GM21717 (cell line): ENCODE measurements around the gene GAGE12D.
"Not testable (repeated sequence)": the region's sequence is repeated elsewhere in the genome, so short reads cannot be mapped to it uniquely, and the experiment has no call there.

Source experiments
- ATAC-seq: cut with Tn5 transposase; IDR thresholded peaks from one replicate; pipeline ENCODE4 v1.9.1; 2021; ENCODE audit warnings: mild to moderate bottlenecking, moderate library complexity; ENCODE audit not compliant: unreplicated experiment

GAGE12D gene

DNA sequence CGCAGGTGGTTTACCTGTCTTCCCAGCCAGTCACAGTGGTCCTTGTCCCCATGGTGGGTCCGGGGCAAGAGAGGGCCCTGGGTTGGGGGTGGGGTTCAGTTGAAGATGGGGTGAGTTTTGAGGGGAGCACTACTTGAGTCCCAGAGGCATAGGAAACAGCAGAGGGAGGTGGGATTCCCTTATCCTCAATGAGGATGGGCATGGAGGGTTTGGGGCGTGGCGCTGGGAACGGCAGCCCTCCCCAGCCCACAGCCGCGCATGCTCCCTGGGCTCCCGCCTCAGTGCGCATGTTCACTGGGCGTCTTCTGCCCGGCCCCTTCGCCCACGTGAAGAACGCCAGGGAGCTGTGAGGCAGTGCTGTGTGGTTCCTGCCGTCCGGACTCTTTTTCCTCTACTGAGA, at the start of gene GAGE12D:
Gene GAGE12D, plus strand, starts transcription at position 301 of the 400 bp plus-strand sequence. CDS start 1,155 bp downstream, outside the sequence.
- not testable (repeated sequence) for ATAC-seq

DNA sequence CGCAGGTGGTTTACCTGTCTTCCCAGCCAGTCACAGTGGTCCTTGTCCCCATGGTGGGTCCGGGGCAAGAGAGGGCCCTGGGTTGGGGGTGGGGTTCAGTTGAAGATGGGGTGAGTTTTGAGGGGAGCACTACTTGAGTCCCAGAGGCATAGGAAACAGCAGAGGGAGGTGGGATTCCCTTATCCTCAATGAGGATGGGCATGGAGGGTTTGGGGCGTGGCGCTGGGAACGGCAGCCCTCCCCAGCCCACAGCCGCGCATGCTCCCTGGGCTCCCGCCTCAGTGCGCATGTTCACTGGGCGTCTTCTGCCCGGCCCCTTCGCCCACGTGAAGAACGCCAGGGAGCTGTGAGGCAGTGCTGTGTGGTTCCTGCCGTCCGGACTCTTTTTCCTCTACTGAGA, 9.7 kb upstream of the GAGE12D start, which contains the start of gene GAGE12C:
Gene GAGE12C, plus strand, starts transcription at position 301 of the 400 bp plus-strand sequence. CDS start 1,155 bp downstream, outside the sequence.
- not testable (repeated sequence) for ATAC-seq

GRCh38 chrX:49550989-49551388, 9.5 kb downstream of the GAGE12D start, which contains the start of gene GAGE12E:
GAGE12E (plus strand) TSS chrX:49551289; CDS start chrX:49552444, 1,155 bp downstream.
- not testable (repeated sequence) for ATAC-seq

DNA sequence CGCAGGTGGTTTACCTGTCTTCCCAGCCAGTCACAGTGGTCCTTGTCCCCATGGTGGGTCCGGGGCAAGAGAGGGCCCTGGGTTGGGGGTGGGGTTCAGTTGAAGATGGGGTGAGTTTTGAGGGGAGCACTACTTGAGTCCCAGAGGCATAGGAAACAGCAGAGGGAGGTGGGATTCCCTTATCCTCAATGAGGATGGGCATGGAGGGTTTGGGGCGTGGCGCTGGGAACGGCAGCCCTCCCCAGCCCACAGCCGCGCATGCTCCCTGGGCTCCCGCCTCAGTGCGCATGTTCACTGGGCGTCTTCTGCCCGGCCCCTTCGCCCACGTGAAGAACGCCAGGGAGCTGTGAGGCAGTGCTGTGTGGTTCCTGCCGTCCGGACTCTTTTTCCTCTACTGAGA, 19.0 kb downstream of the GAGE12D start, which contains the start of gene GAGE12F:
Gene GAGE12F, plus strand, starts transcription at position 301 of the 400 bp plus-strand sequence. CDS start 1,155 bp downstream, outside the sequence.
- not testable (repeated sequence) for ATAC-seq

GRCh38 chrX:49568728-49569127, 27.2 kb downstream of the GAGE12D start:
- not testable (repeated sequence) for ATAC-seq

GRCh38 chrX:49569152-49569551, 27.6 kb downstream of the GAGE12D start:
- not testable (repeated sequence) for ATAC-seq

DNA sequence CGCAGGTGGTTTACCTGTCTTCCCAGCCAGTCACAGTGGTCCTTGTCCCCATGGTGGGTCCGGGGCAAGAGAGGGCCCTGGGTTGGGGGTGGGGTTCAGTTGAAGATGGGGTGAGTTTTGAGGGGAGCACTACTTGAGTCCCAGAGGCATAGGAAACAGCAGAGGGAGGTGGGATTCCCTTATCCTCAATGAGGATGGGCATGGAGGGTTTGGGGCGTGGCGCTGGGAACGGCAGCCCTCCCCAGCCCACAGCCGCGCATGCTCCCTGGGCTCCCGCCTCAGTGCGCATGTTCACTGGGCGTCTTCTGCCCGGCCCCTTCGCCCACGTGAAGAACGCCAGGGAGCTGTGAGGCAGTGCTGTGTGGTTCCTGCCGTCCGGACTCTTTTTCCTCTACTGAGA, 28.6 kb downstream of the GAGE12D start, which contains the start of gene GAGE12G:
Gene GAGE12G, plus strand, starts transcription at position 301 of the 400 bp plus-strand sequence. CDS start 1,155 bp downstream, outside the sequence.
- not testable (repeated sequence) for ATAC-seq

DNA sequence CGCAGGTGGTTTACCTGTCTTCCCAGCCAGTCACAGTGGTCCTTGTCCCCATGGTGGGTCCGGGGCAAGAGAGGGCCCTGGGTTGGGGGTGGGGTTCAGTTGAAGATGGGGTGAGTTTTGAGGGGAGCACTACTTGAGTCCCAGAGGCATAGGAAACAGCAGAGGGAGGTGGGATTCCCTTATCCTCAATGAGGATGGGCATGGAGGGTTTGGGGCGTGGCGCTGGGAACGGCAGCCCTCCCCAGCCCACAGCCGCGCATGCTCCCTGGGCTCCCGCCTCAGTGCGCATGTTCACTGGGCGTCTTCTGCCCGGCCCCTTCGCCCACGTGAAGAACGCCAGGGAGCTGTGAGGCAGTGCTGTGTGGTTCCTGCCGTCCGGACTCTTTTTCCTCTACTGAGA, 38.1 kb downstream of the GAGE12D start, which contains the start of gene GAGE12H:
Gene GAGE12H, plus strand, starts transcription at position 301 of the 400 bp plus-strand sequence. CDS start 1,155 bp downstream, outside the sequence.
- not testable (repeated sequence) for ATAC-seq

- not testable (repeated sequence) for ATAC-seq
Observed at GRCh38 chrX:49589196-49589595, 47.7 kb downstream of the GAGE12D start, which contains the start of gene GAGE2A. GAGE2A (plus strand) TSS chrX:49589496; CDS start chrX:49590651, 1,155 bp downstream.

DNA sequence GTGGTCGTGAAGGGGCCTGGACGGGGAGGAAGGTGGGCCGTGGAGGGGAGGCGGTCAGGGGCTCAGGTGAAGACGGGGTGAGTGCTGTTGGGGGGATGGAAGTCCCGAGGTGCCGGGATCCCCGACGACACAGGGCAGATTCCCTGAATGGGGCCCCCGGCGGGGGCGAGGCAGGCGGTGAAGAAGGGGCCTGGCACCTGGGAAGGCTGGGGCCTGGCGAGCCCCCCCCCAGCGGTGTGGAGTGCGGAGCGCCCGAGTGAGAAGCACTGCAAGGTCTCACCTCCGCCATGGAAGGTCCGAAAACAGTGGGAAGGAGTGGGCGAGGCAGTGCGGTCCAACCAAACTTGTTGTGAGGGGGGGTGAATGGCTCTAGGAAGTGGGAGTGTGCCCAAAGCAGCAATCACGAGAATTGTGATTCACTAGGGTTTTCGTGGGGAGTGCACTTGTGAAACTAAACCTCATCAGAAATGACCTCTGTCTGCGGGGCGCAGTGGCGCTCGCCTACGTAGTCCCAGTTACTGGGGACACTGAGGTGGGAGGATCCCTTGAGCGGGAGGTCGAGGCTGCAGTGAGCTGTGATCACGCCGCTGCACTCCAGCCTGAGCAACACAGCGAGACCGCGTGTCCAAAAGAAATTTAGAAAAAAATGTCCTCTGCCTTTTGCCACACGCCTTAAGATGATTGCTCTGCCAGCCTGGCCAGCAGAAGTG, 48.4 kb downstream of the GAGE12D start:
- not testable (repeated sequence) for ATAC-seq

GRCh38 chrX:49590488-49590887, 49.0 kb downstream of the GAGE12D start:
- not testable (repeated sequence) for ATAC-seq
